Measurements from ENCODE around the gene USP7.

USP7 gene

GRCh38 chr16:8847623-8848022 is 116.1 kb downstream of the USP7 start:
- peaks cover 20% of the 10 kb centered on the region for H3K79me2 ChIP-seq (ENCODE audit: control insufficient read depth, low read length)
- no peak overlapping the region for H3K4me2 ChIP-seq (ENCODE audit: low read length)
- no peaks in the 10 kb centered on the region for H3K9me3 ChIP-seq (ENCODE audit: control insufficient read depth, insufficient read depth, low read length)
- no peak overlapping the region for H3K4me3 ChIP-seq (ENCODE audit: low read length)
- H3K27ac ChIP-seq (ENCODE audit: low read depth, low read length): no peak overlapping the region
- peaks cover 64% of the 10 kb centered on the region for H3K36me3 ChIP-seq (ENCODE audit: control insufficient read depth, low read length)
- H3K4me1 ChIP-seq (ENCODE audit: control insufficient read depth, low read length): no peaks in the 10 kb centered on the region
- H3K27me3 ChIP-seq (ENCODE audit: control insufficient read depth, low read length): no peaks in the 10 kb centered on the region
- TF ChIP-seq, protein P1, sequence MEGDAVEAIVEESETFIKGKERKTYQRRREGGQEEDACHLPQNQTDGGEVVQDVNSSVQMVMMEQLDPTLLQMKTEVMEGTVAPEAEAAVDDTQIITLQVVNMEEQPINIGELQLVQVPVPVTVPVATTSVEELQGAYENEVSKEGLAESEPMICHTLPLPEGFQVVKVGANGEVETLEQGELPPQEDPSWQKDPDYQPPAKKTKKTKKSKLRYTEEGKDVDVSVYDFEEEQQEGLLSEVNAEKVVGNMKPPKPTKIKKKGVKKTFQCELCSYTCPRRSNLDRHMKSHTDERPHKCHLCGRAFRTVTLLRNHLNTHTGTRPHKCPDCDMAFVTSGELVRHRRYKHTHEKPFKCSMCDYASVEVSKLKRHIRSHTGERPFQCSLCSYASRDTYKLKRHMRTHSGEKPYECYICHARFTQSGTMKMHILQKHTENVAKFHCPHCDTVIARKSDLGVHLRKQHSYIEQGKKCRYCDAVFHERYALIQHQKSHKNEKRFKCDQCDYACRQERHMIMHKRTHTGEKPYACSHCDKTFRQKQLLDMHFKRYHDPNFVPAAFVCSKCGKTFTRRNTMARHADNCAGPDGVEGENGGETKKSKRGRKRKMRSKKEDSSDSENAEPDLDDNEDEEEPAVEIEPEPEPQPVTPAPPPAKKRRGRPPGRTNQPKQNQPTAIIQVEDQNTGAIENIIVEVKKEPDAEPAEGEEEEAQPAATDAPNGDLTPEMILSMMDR (IDR thresholded peaks at IDR 0.05; ENCODE audit: low read depth, low read length, poor library complexity, severe bottlenecking): no peak
- no peak for TF ChIP-seq EZH2phosphoT487 (IDR thresholded peaks at IDR 0.05; ENCODE audit: borderline replicate concordance, low read length)
- no peaks in the 10 kb centered on the region; the same call in 1 of the 2 replicates for H4K20me1 ChIP-seq (ENCODE audit: control insufficient read depth, insufficient read depth, low read depth, low read length)
- peaks cover 2% of the 10 kb centered on the region; the same call in 1 of the 2 replicates for H3F3A ChIP-seq (ENCODE audit: control insufficient read depth, insufficient read depth)
- no peaks in the 10 kb centered on the region for H3K9me2 ChIP-seq (replicated peaks; ENCODE audit: control insufficient read depth, low read length)

DNA sequence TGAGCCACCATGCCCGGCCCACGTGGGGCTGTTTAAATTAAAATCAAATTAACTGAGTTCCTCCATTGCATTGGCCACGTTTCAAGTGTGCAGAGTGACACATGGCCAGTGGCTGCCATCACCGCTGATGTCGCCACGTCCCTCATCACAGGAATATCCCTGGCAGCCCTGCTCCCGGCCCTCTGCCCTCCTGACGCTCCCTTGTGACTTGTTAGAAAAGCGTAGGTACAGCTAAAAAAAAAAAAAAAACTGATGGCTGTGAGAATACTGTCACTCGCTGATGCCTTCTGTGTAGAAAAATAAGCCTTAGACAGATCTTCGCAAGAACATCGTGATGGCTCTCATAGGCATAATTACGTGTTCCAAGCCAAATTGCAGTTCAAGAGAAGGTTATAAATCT is 116.6 kb downstream of the USP7 start:
- H3K4me2 ChIP-seq (ENCODE audit: low read length): no peak overlapping the region
- no peaks in the 10 kb centered on the region; the same call in 1 of the 2 replicates for H4K20me1 ChIP-seq (ENCODE audit: control insufficient read depth, insufficient read depth, low read depth, low read length)
- no peaks in the 10 kb centered on the region for H3K4me1 ChIP-seq (ENCODE audit: control insufficient read depth, low read length)
- no peaks in the 10 kb centered on the region for H3K27me3 ChIP-seq (ENCODE audit: control insufficient read depth, low read length)
- H3K79me2 ChIP-seq (ENCODE audit: control insufficient read depth, low read length): peaks cover 20% of the 10 kb centered on the region
- TF ChIP-seq EZH2phosphoT487 (IDR thresholded peaks at IDR 0.05; ENCODE audit: borderline replicate concordance, low read length): no peak
- TF ChIP-seq, protein P1 (IDR thresholded peaks at IDR 0.05; ENCODE audit: low read depth, low read length, poor library complexity, severe bottlenecking): no peak
- no peak overlapping the region for H3K27ac ChIP-seq (ENCODE audit: low read depth, low read length)
- no peaks in the 10 kb centered on the region; the same call in 1 of the 2 replicates for H3F3A ChIP-seq (ENCODE audit: control insufficient read depth, insufficient read depth)
- no peaks in the 10 kb centered on the region for H3K9me3 ChIP-seq (ENCODE audit: control insufficient read depth, insufficient read depth, low read length)
- no peak overlapping the region for H3K4me3 ChIP-seq (ENCODE audit: low read length)
- peaks cover 59% of the 10 kb centered on the region for H3K36me3 ChIP-seq (ENCODE audit: control insufficient read depth, low read length)
- H3K9me2 ChIP-seq (replicated peaks; ENCODE audit: control insufficient read depth, low read length): no peaks in the 10 kb centered on the region

- Histone ChIP-seq H3K4me3 (ENCODE audit: low read length) (no peak overlapping the region), H4K20me1 (ENCODE audit: control insufficient read depth, insufficient read depth, low read depth, low read length) (no peaks in the 10 kb centered on the region; the same call in 1 of the 2 replicates), H3K4me2 (ENCODE audit: low read length) (no peak overlapping the region), H3K36me3 (ENCODE audit: control insufficient read depth, low read length) (peaks cover 54% of the 10 kb centered on the region), H3K9me2 (replicated peaks; ENCODE audit: control insufficient read depth, low read length) (no peaks in the 10 kb centered on the region), H3F3A (ENCODE audit: control insufficient read depth, insufficient read depth) (no peaks in the 10 kb centered on the region; the same call in 1 of the 2 replicates), H3K79me2 (ENCODE audit: control insufficient read depth, low read length) (peaks cover 20% of the 10 kb centered on the region), H3K27me3 (ENCODE audit: control insufficient read depth, low read length) (no peaks in the 10 kb centered on the region), H3K9me3 (ENCODE audit: control insufficient read depth, insufficient read depth, low read length) (no peaks in the 10 kb centered on the region), H3K27ac (ENCODE audit: low read depth, low read length) (no peak overlapping the region), H3K4me1 (ENCODE audit: control insufficient read depth, low read length) (no peaks in the 10 kb centered on the region)
- no peak for TF ChIP-seq EZH2phosphoT487 (IDR thresholded peaks at IDR 0.05; ENCODE audit: borderline replicate concordance, low read length)
- TF ChIP-seq, protein P1 (IDR thresholded peaks at IDR 0.05; ENCODE audit: low read depth, low read length, poor library complexity, severe bottlenecking): no peak
These were observed 117.2 kb downstream of the USP7 start for GRCh38 chr16:8846401-8846932.
